ENCODE data around the gene GREB1.

Gene GREB1

DNA sequence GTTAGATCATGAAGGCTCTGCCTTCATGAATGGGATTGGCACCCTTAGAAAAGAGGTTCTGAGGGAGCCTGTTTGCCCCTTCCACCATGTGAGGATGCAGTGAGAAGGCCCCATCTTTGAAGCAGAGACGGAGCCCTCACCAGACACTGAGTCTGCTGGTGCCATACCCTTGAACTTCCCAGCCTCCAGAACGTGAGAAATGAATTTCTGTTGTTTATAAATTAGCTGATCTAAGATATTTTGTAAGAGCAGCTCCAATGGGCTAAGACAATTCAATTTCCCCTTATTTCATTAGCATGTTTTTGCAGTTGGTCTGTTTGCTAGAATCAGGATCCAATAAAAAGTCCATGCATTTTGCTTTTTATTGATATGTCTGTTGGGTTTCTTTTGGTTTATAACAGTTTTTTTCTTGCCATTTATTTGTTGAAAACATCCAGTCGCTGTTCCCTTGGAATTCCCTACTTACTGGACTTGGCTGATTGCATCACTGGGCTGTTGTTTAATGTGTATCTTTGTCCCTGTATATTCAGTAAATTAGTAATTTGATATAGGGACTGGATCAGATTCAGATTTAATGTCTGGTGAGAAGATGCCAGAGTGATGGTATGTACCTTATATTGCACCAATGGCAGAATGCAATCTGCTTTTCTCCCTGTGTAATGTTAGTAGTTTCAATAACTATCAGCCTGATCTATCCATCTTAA is 24.0 kb upstream of the GREB1 start:
- FAIRE-seq (no peak), DNase-seq (ENCODE audit: insufficient read length, low spot score) (no peak)
- TF ChIP-seq, protein P1, sequence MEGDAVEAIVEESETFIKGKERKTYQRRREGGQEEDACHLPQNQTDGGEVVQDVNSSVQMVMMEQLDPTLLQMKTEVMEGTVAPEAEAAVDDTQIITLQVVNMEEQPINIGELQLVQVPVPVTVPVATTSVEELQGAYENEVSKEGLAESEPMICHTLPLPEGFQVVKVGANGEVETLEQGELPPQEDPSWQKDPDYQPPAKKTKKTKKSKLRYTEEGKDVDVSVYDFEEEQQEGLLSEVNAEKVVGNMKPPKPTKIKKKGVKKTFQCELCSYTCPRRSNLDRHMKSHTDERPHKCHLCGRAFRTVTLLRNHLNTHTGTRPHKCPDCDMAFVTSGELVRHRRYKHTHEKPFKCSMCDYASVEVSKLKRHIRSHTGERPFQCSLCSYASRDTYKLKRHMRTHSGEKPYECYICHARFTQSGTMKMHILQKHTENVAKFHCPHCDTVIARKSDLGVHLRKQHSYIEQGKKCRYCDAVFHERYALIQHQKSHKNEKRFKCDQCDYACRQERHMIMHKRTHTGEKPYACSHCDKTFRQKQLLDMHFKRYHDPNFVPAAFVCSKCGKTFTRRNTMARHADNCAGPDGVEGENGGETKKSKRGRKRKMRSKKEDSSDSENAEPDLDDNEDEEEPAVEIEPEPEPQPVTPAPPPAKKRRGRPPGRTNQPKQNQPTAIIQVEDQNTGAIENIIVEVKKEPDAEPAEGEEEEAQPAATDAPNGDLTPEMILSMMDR (IDR thresholded peaks at IDR 0.05; ENCODE audit: insufficient read depth, missing control alignments), result no peak

DNA sequence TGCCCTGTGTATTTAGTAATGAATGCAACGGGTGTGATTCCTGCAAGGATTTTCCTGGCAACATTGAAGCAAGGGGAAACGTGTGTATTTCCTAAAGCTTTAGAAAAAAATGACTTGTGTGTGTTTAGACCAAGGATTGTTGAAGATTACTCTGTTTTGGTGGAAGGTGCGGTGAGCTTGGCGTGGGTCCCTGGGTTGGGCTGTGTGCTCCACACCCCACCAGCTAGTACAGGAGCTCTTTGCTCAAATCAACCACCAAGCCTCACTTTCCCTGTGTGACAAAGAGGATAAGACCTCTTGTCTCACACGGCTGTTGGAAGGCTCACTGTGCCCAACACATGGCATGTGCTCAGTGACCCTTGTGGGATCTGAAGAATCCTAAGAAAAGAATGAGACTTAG is 21.4 kb upstream of the GREB1 start:
- FAIRE-seq (no peak), DNase-seq (ENCODE audit: insufficient read length, low spot score) (no peak)
- TF ChIP-seq, protein P1 (IDR thresholded peaks at IDR 0.05; ENCODE audit: insufficient read depth, missing control alignments), result no peak

DNA sequence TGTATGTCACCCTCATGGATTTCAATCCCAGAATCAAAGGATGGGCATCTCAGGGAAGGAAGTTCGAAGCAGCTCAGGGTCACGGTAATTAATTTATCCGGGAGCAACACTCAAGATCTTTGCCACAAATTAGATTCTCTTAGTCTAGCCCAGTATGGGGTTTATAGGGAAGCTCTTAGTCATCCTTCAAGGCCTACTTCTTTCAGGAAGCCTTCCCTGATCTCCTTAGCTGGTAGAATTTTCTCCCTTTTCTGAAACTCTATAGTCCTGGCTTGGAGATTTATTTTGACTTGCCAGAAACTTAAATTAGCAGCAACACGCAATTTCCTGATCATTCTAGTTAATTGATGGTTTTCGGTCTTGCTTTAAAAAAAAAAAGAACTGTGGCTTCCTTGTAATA is 20.5 kb upstream of the GREB1 start:
- TF ChIP-seq, protein P1 (IDR thresholded peaks at IDR 0.05; ENCODE audit: insufficient read depth, missing control alignments), result no peak
- FAIRE-seq (no peak), DNase-seq (ENCODE audit: insufficient read length, low spot score) (no peak)

DNA sequence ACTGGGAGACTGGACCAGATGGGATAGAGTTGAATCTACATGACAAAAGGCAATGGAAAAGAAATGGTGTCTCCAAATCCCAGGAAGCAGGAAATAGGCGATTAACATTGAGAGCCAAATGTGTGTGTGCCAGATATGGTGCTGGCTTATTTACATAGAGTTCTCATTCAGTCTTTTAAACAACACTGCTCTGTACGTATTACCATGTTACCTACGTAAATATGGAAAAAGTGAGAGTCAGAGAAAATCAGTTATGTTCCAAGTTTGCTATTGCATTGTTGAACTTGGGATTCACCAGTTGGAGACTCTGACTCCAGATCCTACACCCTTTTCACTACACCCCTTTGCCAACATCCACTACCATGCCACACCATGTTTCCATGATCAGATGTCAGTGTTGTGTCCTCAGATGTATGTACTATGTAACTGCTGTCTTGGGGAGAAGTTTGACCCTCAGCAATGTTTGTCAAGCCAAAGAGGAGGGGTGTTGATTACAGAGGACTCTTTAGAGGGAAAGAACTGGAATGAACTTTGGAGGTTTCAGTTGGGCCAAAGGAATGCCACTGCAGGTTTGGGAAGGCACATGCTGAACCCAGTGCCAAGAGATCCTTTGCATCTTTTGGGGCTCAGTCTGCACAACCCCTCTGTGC is 19.6 kb upstream of the GREB1 start:
- DNase-seq (ENCODE audit: insufficient read length, low spot score) (no peak), FAIRE-seq (no peak)
- TF ChIP-seq, protein P1 (IDR thresholded peaks at IDR 0.05; ENCODE audit: insufficient read depth, missing control alignments), result no peak

DNA sequence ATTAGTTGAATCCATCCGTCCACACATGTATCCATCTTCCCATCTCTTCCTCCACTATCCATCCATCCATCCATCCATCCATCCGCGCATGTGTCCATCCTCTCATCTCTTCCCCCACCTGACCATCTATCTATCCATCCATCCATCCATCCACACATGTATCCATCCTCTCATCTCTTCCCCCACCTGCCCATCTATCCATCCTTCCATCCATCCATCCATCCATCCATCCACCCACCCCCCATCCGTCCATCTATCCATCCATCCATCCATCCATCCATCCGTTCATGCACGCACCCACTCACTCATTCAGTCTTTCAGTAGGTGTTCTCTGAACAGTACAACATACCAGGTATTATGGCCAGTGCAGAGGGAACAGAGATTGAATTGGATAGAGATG is 18.9 kb upstream of the GREB1 start:
- FAIRE-seq (no peak), DNase-seq (ENCODE audit: insufficient read length, low spot score) (no peak)
- TF ChIP-seq, protein P1 (IDR thresholded peaks at IDR 0.05; ENCODE audit: insufficient read depth, missing control alignments), result no peak

DNA sequence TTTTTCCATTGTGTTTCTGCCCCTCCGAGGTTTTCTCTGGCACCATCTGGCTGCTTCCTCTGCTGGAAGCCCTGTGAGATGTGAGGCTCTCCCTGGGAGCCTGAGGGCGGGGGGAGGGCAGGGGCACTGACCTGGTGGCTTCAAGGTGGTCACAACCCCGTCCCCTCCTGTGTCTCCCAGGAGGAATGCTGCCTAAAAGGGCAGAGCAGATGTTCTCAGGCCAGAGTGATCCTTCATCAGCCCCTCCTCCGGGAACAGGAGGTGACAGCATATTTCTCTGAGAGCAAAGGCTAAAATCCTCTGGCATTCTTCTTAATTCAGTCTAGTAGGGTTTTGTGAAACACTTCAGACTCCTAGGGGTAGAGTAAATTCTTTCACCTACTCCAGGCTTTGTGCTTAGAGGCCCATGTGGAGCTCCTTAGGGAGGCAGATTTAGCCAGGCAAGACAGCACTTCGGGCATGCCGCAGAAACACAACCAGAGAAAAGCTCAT is 18.3 kb upstream of the GREB1 start:
- no peak for FAIRE-seq
- no peak for DNase-seq (ENCODE audit: insufficient read length, low spot score)
- TF ChIP-seq, protein P1 (IDR thresholded peaks at IDR 0.05; ENCODE audit: insufficient read depth, missing control alignments), result no peak

Measured in D721Med (cell line).